HTERT RPE-1 (cell line): ENCODE results near the gene GTF3C5.
"Not testable (repeated sequence)": the region's sequence is repeated elsewhere in the genome, so short reads cannot be mapped to it uniquely, and the experiment has no call there.

Experiments used
- in situ Hi-C: fragments of 300-500 bp; cut with MboI; formaldehyde crosslinking; loops from 4 replicates; pipeline ENCODE4 v1.14.3; 2020; ENCODE audit warnings: low sequenced_read_pairs

GTF3C5 gene

GRCh38 chr9:133051966-133052539, 21.3 kb downstream of the GTF3C5 start:
- in situ Hi-C loops: no loop called here

- in situ Hi-C loops: no loop called here
These were observed 23.5 kb downstream of the GTF3C5 start for GRCh38 chr9:133054194-133054890.

- in situ Hi-C loops: no loop called here
These were observed 24.2 kb downstream of the GTF3C5 start for GRCh38 chr9:133054966-133055365.

GRCh38 chr9:133055788-133056420, 25.1 kb downstream of the GTF3C5 start:
- in situ Hi-C loops: no loop called here

GRCh38 chr9:133056533-133056932, 25.7 kb downstream of the GTF3C5 start:
- in situ Hi-C loops: no loop called here

GRCh38 chr9:133057006-133057405, 26.2 kb downstream of the GTF3C5 start:
- in situ Hi-C loops: no loop called here

GRCh38 chr9:133057553-133057952, 26.8 kb downstream of the GTF3C5 start:
- in situ Hi-C loops: no loop called here

GRCh38 chr9:133058071-133058470, 27.3 kb downstream of the GTF3C5 start:
- in situ Hi-C loops: no loop called here

GRCh38 chr9:133058550-133059320, 27.9 kb downstream of the GTF3C5 start:
- in situ Hi-C loops: no loop called here

GRCh38 chr9:133059623-133060022, 28.8 kb downstream of the GTF3C5 start:
- in situ Hi-C loops: no loop called here

- in situ Hi-C loops: no loop called here
These were observed 29.6 kb downstream of the GTF3C5 start for GRCh38 chr9:133060417-133060841.

- in situ Hi-C loops: not testable (repeated sequence)
These were observed 30.4 kb downstream of the GTF3C5 start for GRCh38 chr9:133061019-133061763.

GRCh38 chr9:133061764-133062145, 31.0 kb downstream of the GTF3C5 start, which contains the start of gene CEL:
TSS of gene CEL (plus strand) at chr9:133061981. CDS start at chr9:133062003, 22 bp downstream.
- in situ Hi-C loops: not testable (repeated sequence)

- in situ Hi-C loops: not testable (repeated sequence)
These were observed 31.8 kb downstream of the GTF3C5 start for GRCh38 chr9:133062569-133062968.

GRCh38 chr9:133063159-133063499, 32.3 kb downstream of the GTF3C5 start:
- in situ Hi-C loops: no loop called here

GRCh38 chr9:133063500-133064231, 32.9 kb downstream of the GTF3C5 start:
- in situ Hi-C loops: no loop called here

- in situ Hi-C loops: no loop called here
These were observed 33.7 kb downstream of the GTF3C5 start for GRCh38 chr9:133064241-133065069.

GRCh38 chr9:133065070-133065388, 34.2 kb downstream of the GTF3C5 start:
- in situ Hi-C loops: no loop called here

GRCh38 chr9:133066181-133066983, 35.6 kb downstream of the GTF3C5 start:
- in situ Hi-C loops: no loop called here
